ENCODE results near the gene CIRBP.

CIRBP gene

GRCh38 chr19:1227304-1228054 lies 41.7 kb upstream of the CIRBP start:
- DNase-seq (ENCODE audit: low read depth) = no peak
- TF ChIP-seq CTCF (IDR thresholded peaks at IDR 0.05; ENCODE audit: low read depth, low read length, missing control alignments) = no peak
- in situ Hi-C loops (cut with HindIII; ENCODE audit: low sequenced_read_pairs) = no loop called here
- no peak overlapping the region for H3K4me3 ChIP-seq (ENCODE audit: low read depth, low read length)

GRCh38 chr19:1228161-1228957 lies 40.8 kb upstream of the CIRBP start:
- TF ChIP-seq CTCF (IDR thresholded peaks at IDR 0.05; ENCODE audit: low read depth, low read length, missing control alignments) = no peak
- in situ Hi-C loops (cut with HindIII; ENCODE audit: low sequenced_read_pairs) = no loop called here
- no peak for DNase-seq (ENCODE audit: low read depth)
- H3K4me3 ChIP-seq (ENCODE audit: low read depth, low read length) = no peak overlapping the region

GRCh38 chr19:1229056-1229923 lies 39.8 kb upstream of the CIRBP start:
- in situ Hi-C loops (cut with HindIII; ENCODE audit: low sequenced_read_pairs) = no loop called here
- DNase-seq (ENCODE audit: low read depth) = no peak
- TF ChIP-seq CTCF (IDR thresholded peaks at IDR 0.05; ENCODE audit: low read depth, low read length, missing control alignments) = no peak
- H3K4me3 ChIP-seq (ENCODE audit: low read depth, low read length) = no peak overlapping the region

DNA sequence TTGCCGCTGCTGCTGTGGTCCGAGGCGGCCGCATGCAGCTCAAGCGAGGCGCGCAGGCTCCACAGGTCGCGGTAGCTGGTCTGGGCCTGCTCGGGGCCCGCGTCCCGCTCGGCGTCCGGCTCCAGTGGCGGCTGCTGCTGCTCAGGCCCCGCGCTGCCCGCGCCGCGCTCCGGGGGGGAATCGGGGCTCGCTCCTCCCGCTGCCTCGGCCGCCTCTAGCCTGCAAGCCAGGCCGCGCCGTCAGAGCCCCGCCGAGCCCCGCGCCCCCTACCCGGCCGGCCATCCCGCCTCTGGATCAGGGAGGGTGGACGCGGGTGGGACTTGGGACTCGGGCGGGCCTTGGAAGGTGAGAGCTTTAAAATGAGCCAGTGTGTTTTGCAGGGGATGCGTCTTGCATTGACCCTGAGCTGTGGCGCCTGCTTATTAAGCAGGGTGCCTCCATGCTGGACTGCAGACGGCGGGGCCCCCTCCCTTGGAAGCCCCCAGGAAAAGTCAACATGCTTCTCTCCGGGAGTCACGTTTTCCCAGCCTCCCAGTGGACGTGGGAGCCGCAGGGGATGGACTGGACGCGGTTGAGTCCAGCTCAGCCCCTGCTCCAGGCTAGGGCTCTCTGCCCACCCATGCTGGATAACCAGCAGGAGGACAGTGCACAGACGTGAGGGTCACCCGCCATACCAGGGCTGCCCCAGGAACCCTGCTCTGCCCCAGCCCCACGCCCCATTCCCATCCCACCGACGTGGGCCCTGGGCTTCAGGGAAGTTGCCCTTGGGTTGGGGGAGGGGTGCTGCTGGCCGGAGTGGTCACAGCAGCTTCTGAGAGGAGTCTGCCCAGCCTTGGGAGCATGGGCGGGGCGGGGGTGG lies 39.0 kb upstream of the CIRBP start:
- DNase-seq (ENCODE audit: low read depth) = no peak
- TF ChIP-seq CTCF (IDR thresholded peaks at IDR 0.05; ENCODE audit: low read depth, low read length, missing control alignments) = no peak
- in situ Hi-C loops (cut with HindIII; ENCODE audit: low sequenced_read_pairs) = no loop called here
- H3K4me3 ChIP-seq (ENCODE audit: low read depth, low read length) = no peak overlapping the region

- in situ Hi-C loops (cut with HindIII; ENCODE audit: low sequenced_read_pairs) = no loop called here
- no peak for DNase-seq (ENCODE audit: low read depth)
- TF ChIP-seq CTCF (IDR thresholded peaks at IDR 0.05; ENCODE audit: low read depth, low read length, missing control alignments) = no peak
- H3K4me3 ChIP-seq (ENCODE audit: low read depth, low read length) = no peak overlapping the region
These were observed 38.2 kb upstream of the CIRBP start for GRCh38 chr19:1230783-1231489.
